ENCODE measurements around the gene MIOS. TPM values are rescaled to one million over a fixed set of nuclear protein-coding genes. Genes with fewer than 3 reads are reported as not detected.
"Not testable (repeated sequence)": the region's sequence is repeated elsewhere in the genome, so short reads cannot be mapped to it uniquely, and the experiment has no call there.

The MIOS gene
- polyA plus RNA-seq, 6 donors from 2014 or later, result 26.3 to 52.4 (median 38.9) TPM

GRCh38 chr7:7650682-7651206 lies 84.1 kb downstream of the MIOS start:
- Mint-ChIP-seq H3K27ac (no peak overlapping the region), H3K4me3 (no peak overlapping the region), H3K27me3 (no peaks in the 10 kb centered on the region), H3K36me3 (peaks cover 7 to 8% of the 10 kb centered on the region in 2 donors), H3K4me1 (peaks cover 33 to 47% (median 45%) of the 10 kb centered on the region in 3 donors), H3K9me3 (peaks cover 0 to 1% (median 0%) of the 10 kb centered on the region in 7 donors)
- no peak for ATAC-seq (ENCODE audit: low read depth in 2 of 2)
- DNase-seq, result no peak

DNA sequence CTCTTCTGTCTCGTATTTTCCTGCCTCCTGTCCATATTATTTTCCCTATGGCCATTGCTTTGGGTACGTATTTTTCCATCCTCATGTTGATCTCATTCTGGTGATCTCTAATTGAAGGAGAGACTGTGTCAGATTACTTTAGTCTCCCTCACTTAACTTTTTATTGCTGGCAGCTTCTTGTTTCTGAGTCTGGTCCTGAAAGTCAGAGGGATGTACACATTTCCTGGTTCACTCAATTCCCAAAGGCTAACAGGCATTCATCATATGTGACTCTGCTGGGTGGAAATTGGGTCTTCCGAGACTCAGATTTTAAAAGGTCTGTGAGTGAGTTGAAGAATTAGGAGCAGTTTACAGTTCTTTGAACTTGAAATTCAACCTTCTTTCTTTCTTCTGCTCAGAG lies 84.8 kb downstream of the MIOS start:
- H3K27ac Mint-ChIP-seq, result peak overlapping the region in 1 of 6 donors; percentile 3
- peaks cover 5% of the 10 kb centered on the region in 2 donors for H3K36me3 Mint-ChIP-seq
- H3K4me1 Mint-ChIP-seq, result peaks cover 28 to 48% (median 46%) of the 10 kb centered on the region in 3 donors
- H3K27me3 Mint-ChIP-seq, result no peaks in the 10 kb centered on the region
- H3K9me3 Mint-ChIP-seq, result peaks cover 0 to 2% (median 0%) of the 10 kb centered on the region in 7 donors
- H3K4me3 Mint-ChIP-seq, result no peak overlapping the region
- no peak for DNase-seq
- ATAC-seq (ENCODE audit: low read depth in 2 of 2), result no peak

GRCh38 chr7:7652798-7653540 lies 86.3 kb downstream of the MIOS start:
- Mint-ChIP-seq H3K36me3 (peaks cover 0 to 2% of the 10 kb centered on the region in 2 donors), H3K27ac (no peak overlapping the region), H3K9me3 (peaks cover 0 to 13% (median 4%) of the 10 kb centered on the region in 7 donors), H3K27me3 (no peaks in the 10 kb centered on the region), H3K4me3 (no peak overlapping the region), H3K4me1 (peaks cover 29 to 54% (median 44%) of the 10 kb centered on the region in 3 donors)
- no peak for ATAC-seq (ENCODE audit: low read depth in 2 of 2)
- DNase-seq, result no peak

DNA sequence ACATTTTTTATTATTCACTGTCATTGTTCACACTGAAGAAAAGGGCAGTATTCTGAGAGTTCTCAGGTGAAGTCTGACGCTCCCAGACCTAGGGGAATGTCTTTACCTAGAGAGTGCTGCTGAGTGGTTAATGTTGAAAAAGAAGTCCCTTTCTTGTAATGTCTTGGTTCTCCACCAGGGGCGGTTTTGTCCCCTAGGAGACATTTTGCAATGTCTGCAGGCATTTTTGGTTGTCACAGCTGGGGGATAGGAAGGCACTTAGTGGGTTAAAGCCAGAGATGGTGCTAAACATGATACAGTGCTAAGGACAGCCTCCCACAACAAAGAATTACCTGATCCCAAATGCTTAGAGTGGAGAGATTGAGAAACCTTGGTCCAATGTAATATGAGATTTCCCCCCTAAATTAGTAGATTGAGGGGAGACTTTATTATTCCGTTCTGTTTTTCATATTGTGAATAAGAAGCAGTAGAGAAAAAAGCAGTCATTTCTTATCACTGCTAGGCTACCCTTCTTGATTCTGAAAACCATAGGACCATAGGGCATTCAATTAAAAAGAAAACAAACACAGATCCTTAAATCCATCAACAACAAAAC lies 87.0 kb downstream of the MIOS start:
- H3K4me1 Mint-ChIP-seq, result peaks cover 33 to 61% (median 50%) of the 10 kb centered on the region in 3 donors
- H3K9me3 Mint-ChIP-seq, result peaks cover 0 to 17% (median 4%) of the 10 kb centered on the region in 7 donors
- DNase-seq, result no peak
- ATAC-seq (ENCODE audit: low read depth in 2 of 2), result no peak
- peaks cover 0 to 6% of the 10 kb centered on the region in 2 donors for H3K36me3 Mint-ChIP-seq
- no peak overlapping the region for H3K27ac Mint-ChIP-seq
- H3K4me3 Mint-ChIP-seq, result no peak overlapping the region
- no peaks in the 10 kb centered on the region for H3K27me3 Mint-ChIP-seq

GRCh38 chr7:7654964-7655715 lies 88.5 kb downstream of the MIOS start:
- DNase-seq (no peak), ATAC-seq (ENCODE audit: low read depth in 2 of 2) (no peak)
- peaks cover 11 to 14% of the 10 kb centered on the region in 2 donors for H3K36me3 Mint-ChIP-seq
- no peak overlapping the region for H3K4me3 Mint-ChIP-seq
- peaks cover 8 to 29% (median 18%) of the 10 kb centered on the region in 7 donors for H3K9me3 Mint-ChIP-seq
- H3K4me1 Mint-ChIP-seq, result peaks cover 34 to 73% (median 53%) of the 10 kb centered on the region in 3 donors
- H3K27ac Mint-ChIP-seq, result no peak overlapping the region
- no peaks in the 10 kb centered on the region for H3K27me3 Mint-ChIP-seq

DNA sequence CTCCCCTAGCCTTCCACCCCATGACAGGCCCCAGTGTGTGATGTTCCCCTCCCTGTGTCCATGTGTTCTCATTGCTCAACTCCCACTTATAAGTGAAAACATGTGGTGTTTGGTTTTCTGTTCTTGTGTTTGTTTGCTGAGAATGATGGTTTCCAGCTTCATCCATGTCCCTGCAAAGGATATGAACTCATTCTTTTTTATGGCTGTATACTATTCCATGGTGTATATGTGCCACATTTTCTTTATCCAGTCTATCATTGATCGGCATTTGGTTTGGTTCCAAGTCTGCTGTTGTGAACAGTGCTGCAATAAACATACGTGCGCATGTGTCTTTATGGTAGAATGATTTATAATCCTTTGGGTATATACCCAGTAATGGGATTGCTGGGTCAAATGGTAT lies 89.8 kb downstream of the MIOS start:
- Mint-ChIP-seq H3K4me1 (peaks cover 36 to 72% (median 58%) of the 10 kb centered on the region in 3 donors), H3K27ac (peak overlapping the region in 1 of 6 donors; percentile 55), H3K9me3 (peaks cover 8 to 30% (median 19%) of the 10 kb centered on the region in 7 donors), H3K36me3 (peaks cover 11 to 14% of the 10 kb centered on the region in 2 donors)
- H3K27me3 Mint-ChIP-seq; DNase-seq; ATAC-seq (ENCODE audit: low read depth in 2 of 2); H3K4me3 Mint-ChIP-seq: not testable (repeated sequence)

Other genes starting within 250 kb of the MIOS start
- not detected for gene COL28A1, start 31.0 kb upstream of the MIOS start, polyA plus RNA-seq (ENCODE audit: low read depth in 6 of 6)
- 10 to 100 TPM; 23.1 to 33.9 (median 30.1) TPM for gene UMAD1, start 73.9 kb downstream of the MIOS start, polyA plus RNA-seq (ENCODE audit: low read depth in 6 of 6)
- gene RPA3, start 151.7 kb downstream of the MIOS start, polyA plus RNA-seq (ENCODE audit: low read depth in 6 of 6), result 100 to 1,000 TPM; 114 to 186 (median 150) TPM